Right lobe of liver (tissue), 6 donors: ENCODE results near the gene PARP3. TPM values are rescaled to one million over a fixed set of nuclear protein-coding genes. Genes with fewer than 3 reads are reported as not detected.

Experiments used
- ATAC-seq, 4 donors: fragments of 200-7000 bp; cut with Tn5 transposase; one replicate each; pipeline ENCODE4 v1.9.1; 2020; ENCODE audit warnings: mild to moderate bottlenecking in 4 of 4, moderate library complexity in 4 of 4
- DNase-seq, 3 donors: peaks; one replicate each; pipeline ENCODE4 v3.0.0-alpha.2; 2020
- H3K27ac ChIP-seq, 3 donors: fragments of 200-600 bp; one replicate each; pipeline ENCODE4 v1.8.0; 2022
- H3K27me3 ChIP-seq, 2 donors: fragments of 200-600 bp; one replicate each; pipeline ENCODE4 v1.8.0; 2022
- H3K36me3 ChIP-seq, 4 donors: fragments of 200-600 bp; sonication (generic) in 1 of 4; one replicate each; pipeline versions ENCODE4 v1.5.1 to v1.8.0; 2017 to 2022; ENCODE audit warnings: control low read depth in 1 of 4
- H3K4me1 ChIP-seq, 4 donors: fragments of 200-600 bp; sonication (generic) in 1 of 4; one replicate each; pipeline versions ENCODE4 v1.5.1 to v1.8.0; 2017 to 2022; ENCODE audit warnings: control low read depth in 1 of 4
- H3K4me3 ChIP-seq, 3 donors: fragments of 200-600 bp; one replicate each; pipeline ENCODE4 v1.8.0; 2022
- H3K9me3 ChIP-seq, 4 donors: fragments of 200-600 bp; sonication (generic) in 1 of 4; one replicate each; pipeline versions ENCODE4 v1.5.1 to v1.8.0; 2017 to 2022; ENCODE audit warnings: control low read depth in 1 of 4
- CTCF ChIP-seq, 4 donors: fragments of 200-600 bp in 3 of 4; fragments of 450-650 bp in 1 of 4; IDR thresholded peaks; one replicate each; pipeline versions ENCODE4 v1.5.1 to v1.8.0; 2016 to 2022; ENCODE audit warnings: antibody characterized with exemption in 4 of 4, mild to moderate bottlenecking in 2 of 4
- POLR2A ChIP-seq: fragments of 450-650 bp; IDR thresholded peaks from one replicate; pipeline ENCODE4 v1.6.1; 2017; ENCODE audit warnings: antibody characterized with exemption, mild to moderate bottlenecking
- WGBS: methylation state at CpG from one replicate; pipeline ENCODE4 v1.1.6; 2018; ENCODE audit warnings: low coverage, low lambda C conversion rate; ENCODE audit not compliant: insufficient coverage; ENCODE audit errors: missing lambda C conversion rate; 5-methylcytosine and 5-hydroxymethylcytosine counted together
- intact Hi-C, 2 donors: fragments of 100-400 bp; cut with DNase I; formaldehyde crosslinking; loops; one replicate each; pipeline versions ENCODE4 v1.11.2 to v1.14.1; 2022
- total RNA-seq, 6 experiments: library from RNA; depleted of rRNA in 2 of 6; stranded (reverse); fragments of >200 nt in 2 of 6; fragmentation: NEBNext Ultra II Directional in 3 of 6; extraction: Animal tissue kit (Norgen Biotek cat#: 25700) in 3 of 6; gene quantifications; one replicate each; pipeline versions ENCODE4 v1.1.0 to v1.2.4, GENCODE V29; 2016 to 2023
- donor health status: DM: no; HTN: yes; CAD: no.
- donor health status: DM: no; HTN: no; CAD: no.
- donor health status: DM: no; HTN: no; CAD: no.
- donor health status: DM: no; HTN: yes; CAD: no.
- donor health status: DM: no; HTN: yes; CAD: no.

The PARP3 gene
- total RNA-seq, 6 experiments from 2014 or later: 13.5 to 19.4 (median 16.0) TPM

DNA sequence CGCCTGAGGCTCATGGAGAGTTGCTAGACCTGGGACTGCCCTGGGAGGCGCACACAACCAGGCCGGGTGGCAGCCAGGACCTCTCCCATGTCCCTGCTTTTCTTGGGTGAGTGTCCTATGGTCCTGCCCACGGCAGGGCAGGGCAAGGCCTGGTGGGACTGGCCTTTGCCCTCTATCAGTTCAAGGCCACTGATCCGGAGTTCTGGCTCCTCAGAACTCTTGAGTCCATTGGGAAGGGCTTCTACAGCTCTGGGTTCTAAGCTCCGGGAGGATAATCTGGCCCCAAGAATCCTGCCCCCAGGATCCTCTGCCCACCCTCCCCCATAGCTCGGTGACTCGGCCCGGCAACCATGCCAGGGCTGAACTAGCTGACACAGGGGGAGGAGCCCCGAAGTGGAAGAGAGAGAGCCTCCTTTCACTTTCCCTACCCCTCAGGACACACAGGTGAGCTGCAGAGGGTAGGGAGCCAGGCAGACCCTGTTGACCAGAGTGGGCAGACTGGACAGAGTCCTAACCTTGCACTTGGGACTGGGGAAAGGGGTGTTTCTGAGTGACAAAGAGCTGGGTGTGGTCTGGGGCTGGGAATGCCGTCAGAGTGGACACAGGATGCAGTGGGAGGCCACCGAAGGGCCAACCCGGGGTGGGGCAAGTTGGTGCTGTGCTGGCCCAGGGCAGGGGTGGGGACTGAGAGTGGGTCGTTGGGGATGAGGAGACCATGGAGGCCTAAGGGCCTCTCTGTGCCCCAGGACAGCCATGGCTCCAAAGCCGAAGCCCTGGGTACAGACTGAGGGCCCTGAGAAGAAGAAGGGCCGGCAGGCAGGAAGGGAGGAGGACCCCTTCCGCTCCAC is 664 bp downstream of the PARP3 start:
- H3K27me3 ChIP-seq: no peaks in the 10 kb centered on the region
- intact Hi-C loops: loop anchor here in 1 of 2 donors (5.0 kb wide), 1 partner anchor 44 kb away; no protein-coding TSS in a partner anchor
- H3K9me3 ChIP-seq: no peaks in the 10 kb centered on the region
- peak overlapping the region; percentile 37 to 92 (median 64) for H3K4me3 ChIP-seq
- ATAC-seq (peak; percentile 45 to 61 (median 52)), DNase-seq (peak; percentile 69 to 74 (median 72))
- H3K4me1 ChIP-seq: peaks cover 0 to 27% (median 10%) of the 10 kb centered on the region in 4 donors
- no peak for TF ChIP-seq CTCF (IDR thresholded peaks at IDR 0.05)
- peak; percentile 44 for TF ChIP-seq POLR2A
- peak overlapping the region; percentile 89 to 93 (median 89) for H3K27ac ChIP-seq
- peaks cover 0 to 5% (median 0%) of the 10 kb centered on the region in 4 donors for H3K36me3 ChIP-seq
- 0% methylated on average over 1 of the region's 17 CpGs for WGBS

DNA sequence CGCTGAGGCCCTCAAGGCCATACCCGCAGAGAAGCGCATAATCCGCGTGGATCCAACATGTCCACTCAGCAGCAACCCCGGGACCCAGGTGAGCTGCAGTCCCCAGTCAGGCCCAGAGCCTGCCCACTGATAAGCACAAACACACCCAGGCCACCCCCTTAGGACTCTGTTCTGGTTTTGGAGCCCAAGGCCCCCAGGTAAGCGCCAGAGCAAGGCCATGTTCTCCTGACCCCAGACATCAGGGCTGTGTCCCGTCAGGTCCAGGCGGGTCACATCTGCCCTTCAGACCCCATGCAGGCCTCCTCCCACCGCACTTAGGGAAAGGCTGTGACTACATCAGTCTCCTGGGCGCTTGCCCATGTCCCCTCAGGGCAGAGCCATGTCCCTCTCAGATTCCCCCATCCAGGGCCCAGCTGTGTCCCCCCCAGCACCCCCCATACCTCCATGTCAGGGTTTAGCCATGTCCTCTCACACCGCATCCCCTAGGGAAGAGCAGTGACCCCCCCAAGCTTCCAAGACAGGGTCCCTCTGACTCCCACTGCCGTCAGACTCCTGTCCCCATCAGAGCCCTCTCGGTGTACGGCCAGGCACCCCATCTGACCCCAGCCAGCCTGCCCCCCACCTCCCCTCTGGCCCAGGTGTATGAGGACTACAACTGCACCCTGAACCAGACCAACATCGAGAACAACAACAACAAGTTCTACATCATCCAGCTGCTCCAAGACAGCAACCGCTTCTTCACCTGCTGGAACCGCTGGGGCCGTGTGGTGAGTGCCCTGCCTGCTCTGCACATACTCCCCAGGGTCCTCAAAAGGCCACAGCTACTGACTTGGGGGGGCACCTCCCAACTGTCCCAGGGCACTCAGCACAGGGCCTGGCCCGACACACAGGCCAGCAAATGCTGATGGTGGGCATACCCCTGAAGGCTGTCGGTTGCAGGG is 1.6 kb downstream of the PARP3 start:
- Histone ChIP-seq H3K4me1 (peaks cover 0 to 27% (median 10%) of the 10 kb centered on the region in 4 donors), H3K27ac (peak overlapping the region in 2 of 3 donors; percentile 89 to 93), H3K4me3 (peak overlapping the region; percentile 37 to 92 (median 64)), H3K27me3 (no peaks in the 10 kb centered on the region), H3K36me3 (peaks cover 0 to 4% (median 0%) of the 10 kb centered on the region in 4 donors), H3K9me3 (no peaks in the 10 kb centered on the region)
- no peak for TF ChIP-seq CTCF (IDR thresholded peaks at IDR 0.05)
- no peak for TF ChIP-seq POLR2A
- 83% methylated on average over 1 of the region's 21 CpGs for WGBS
- DNase-seq (peak in 2 of 3 donors; percentile 50 to 56), ATAC-seq (no peak)
- intact Hi-C loops: loop anchor here in 1 of 2 donors (5.0 kb wide), 1 partner anchor 44 kb away; no protein-coding TSS in a partner anchor

- peaks cover 0 to 27% (median 10%) of the 10 kb centered on the region in 4 donors for H3K4me1 ChIP-seq
- intact Hi-C loops: loop anchor here in 1 of 2 donors (5.0 kb wide), 1 partner anchor 43 kb away; no protein-coding TSS in a partner anchor
- H3K36me3 ChIP-seq: peaks cover 0 to 7% (median 0%) of the 10 kb centered on the region in 4 donors
- no peak overlapping the region for H3K4me3 ChIP-seq
- ATAC-seq (no peak), DNase-seq (no peak)
- H3K27ac ChIP-seq: no peak overlapping the region
- 82% methylated on average over 5 of the region's 11 CpGs for WGBS
- no peaks in the 10 kb centered on the region for H3K9me3 ChIP-seq
- no peaks in the 10 kb centered on the region for H3K27me3 ChIP-seq
- no peak for TF ChIP-seq POLR2A
- no peak for TF ChIP-seq CTCF (IDR thresholded peaks at IDR 0.05)
These were observed 2.4 kb downstream of the PARP3 start for GRCh38 chr3:51944451-51945021.
